CD1c-positive myeloid dendritic cell (primary cell): ENCODE data around the gene FSD1.
"Not testable (repeated sequence)": the region's sequence is repeated elsewhere in the genome, so short reads cannot be mapped to it uniquely, and the experiment has no call there.

Experiments used
- DNase-seq: peaks from one replicate; pipeline ENCODE4 v3.0.0-alpha.2; 2016; ENCODE audit errors: extremely low spot score

Gene FSD1

GRCh38 chr19:4304538-4305256 lies at the start of gene FSD1:
Gene FSD1, plus strand, starts transcription at chr19:4304598. Its CDS starts 149 bp downstream, at chr19:4304747.
- DNase-seq, result peak; percentile 55

GRCh38 chr19:4256563-4256962 lies 47.8 kb upstream of the FSD1 start:
- no peak for DNase-seq

GRCh38 chr19:4257025-4257424 lies 47.4 kb upstream of the FSD1 start:
- DNase-seq, result no peak

GRCh38 chr19:4258181-4258580 lies 46.2 kb upstream of the FSD1 start:
- DNase-seq, result no peak

GRCh38 chr19:4260613-4261191 lies 43.7 kb upstream of the FSD1 start:
- peak; percentile 40 for DNase-seq

- no peak for DNase-seq
These were observed 39.6 kb upstream of the FSD1 start for GRCh38 chr19:4264812-4265211.

GRCh38 chr19:4266253-4267000 lies 38.0 kb upstream of the FSD1 start:
- peak; percentile 48 for DNase-seq

- peak; percentile 54 for DNase-seq
These were observed 37.1 kb upstream of the FSD1 start for GRCh38 chr19:4267101-4267900.

GRCh38 chr19:4267901-4268815 lies 36.2 kb upstream of the FSD1 start:
- no peak for DNase-seq

GRCh38 chr19:4268816-4269430 lies 35.5 kb upstream of the FSD1 start:
- no peak for DNase-seq

- no peak for DNase-seq
These were observed 31.5 kb upstream of the FSD1 start for GRCh38 chr19:4272894-4273293.

GRCh38 chr19:4274321-4274686 lies 30.1 kb upstream of the FSD1 start:
- not testable (repeated sequence) for DNase-seq

GRCh38 chr19:4277191-4277696 lies 27.2 kb upstream of the FSD1 start:
- no peak for DNase-seq

- DNase-seq, result no peak
These were observed 26.4 kb upstream of the FSD1 start for GRCh38 chr19:4278010-4278409.

GRCh38 chr19:4278419-4279266 lies 25.8 kb upstream of the FSD1 start, which contains the start of gene SHD:
Gene SHD, plus strand, starts transcription at chr19:4279266. Its CDS starts 798 bp downstream, at chr19:4280064.
- DNase-seq, result no peak

GRCh38 chr19:4279267-4279529 lies 25.2 kb upstream of the FSD1 start:
- DNase-seq, result no peak

GRCh38 chr19:4279530-4280422 lies 24.6 kb upstream of the FSD1 start:
- DNase-seq, result no peak

- no peak for DNase-seq
These were observed 20.0 kb upstream of the FSD1 start for GRCh38 chr19:4284176-4284958.
